Activated CD8-positive, alpha-beta memory T cell treated with anti-CD3 and anti-CD28 coated beads for 48 hours (primary cell): Measurements from ENCODE around the gene KIF24.
"Not testable (repeated sequence)": the region's sequence is repeated elsewhere in the genome, so short reads cannot be mapped to it uniquely, and the experiment has no call there.

Source experiments
- DNase-seq, 3 experiments: peaks; one replicate each; pipeline ENCODE4 v3.0.0-alpha.2; 2020; ENCODE audit warnings: low read depth in 2 of 3, low spot score in 2 of 3

KIF24 gene

GRCh38 chr9:34328987-34329832 is at the start of gene KIF24, which contains the start of gene NUDT2:
TSS of gene KIF24 (minus strand) at chr9:34329268. CDS start at chr9:34311346, 17,922 bp downstream.
TSS of gene NUDT2 (plus strand) at chr9:34329569. CDS start at chr9:34339040, 9,471 bp downstream.
- DNase-seq: peak; percentile 82 to 89 (median 85)

GRCh38 chr9:34378376-34379060 is 49.5 kb upstream of the KIF24 start:
- no peak for DNase-seq

GRCh38 chr9:34377404-34377746 is 48.3 kb upstream of the KIF24 start:
- DNase-seq: no peak

GRCh38 chr9:34376596-34377403 is 47.7 kb upstream of the KIF24 start, which contains the start of gene MYORG:
TSS of gene MYORG (minus strand) at chr9:34376898. CDS start at chr9:34372943, 3,955 bp downstream.
- DNase-seq: peak; percentile 85 to 96 (median 86)

- DNase-seq: peak in 1 of 3 experiments; percentile 24
Observed at GRCh38 chr9:34375901-34376595, 47.0 kb upstream of the KIF24 start.

GRCh38 chr9:34374905-34375552 is 46.0 kb upstream of the KIF24 start:
- no peak for DNase-seq

- no peak for DNase-seq
Observed at GRCh38 chr9:34374339-34374738, 45.3 kb upstream of the KIF24 start.

- no peak for DNase-seq
Observed at GRCh38 chr9:34373749-34374148, 44.7 kb upstream of the KIF24 start.

GRCh38 chr9:34372467-34373011 is 43.5 kb upstream of the KIF24 start:
- no peak for DNase-seq

GRCh38 chr9:34371886-34372466 is 42.9 kb upstream of the KIF24 start:
- DNase-seq: no peak

GRCh38 chr9:34370970-34371880 is 42.2 kb upstream of the KIF24 start:
- DNase-seq: no peak

GRCh38 chr9:34370335-34370969 is 41.4 kb upstream of the KIF24 start:
- DNase-seq: no peak

GRCh38 chr9:34369636-34370035 is 40.6 kb upstream of the KIF24 start:
- DNase-seq: no peak

GRCh38 chr9:34368796-34369195 is 39.7 kb upstream of the KIF24 start:
- not testable (repeated sequence) for DNase-seq

- not testable (repeated sequence) for DNase-seq
Observed at GRCh38 chr9:34367751-34368410, 38.8 kb upstream of the KIF24 start.

GRCh38 chr9:34366365-34366764 is 37.3 kb upstream of the KIF24 start:
- DNase-seq: no peak

- DNase-seq: no peak
Observed at GRCh38 chr9:34365282-34365681, 36.2 kb upstream of the KIF24 start.
